K562 (cell line): ENCODE data around the gene KLF1. TPM values are rescaled to one million over a fixed set of nuclear protein-coding genes. Genes with fewer than 3 reads are reported as not detected.

Experiments
- BCLAF1 ChIP-seq, 2 experiments: fragments of 450-650 bp in 1 of 2; IDR thresholded peaks; 2 replicates each; pipeline ENCODE4 v1.6.1; 2011 to 2017; ENCODE audit warnings: low read depth in 2 of 2, antibody characterized with exemption in 1 of 2, borderline replicate concordance in 1 of 2, low read length in 1 of 2, mild to moderate bottlenecking in 1 of 2, mixed read lengths in 1 of 2; ENCODE audit not compliant: control insufficient read depth in 1 of 2
- ETV6 ChIP-seq, 3 experiments: fragments of 150-350 bp in 1 of 3; sonication (generic) in 1 of 3; formaldehyde crosslinking in 1 of 3; IDR thresholded peaks; 2 replicates each; pipeline versions ENCODE4 v1.6.1 to v1.8.0; 2014 to 2022; ENCODE audit warnings: borderline replicate concordance in 2 of 3, low read depth in 2 of 3, antibody characterized with exemption in 1 of 3, low read length in 1 of 3, mild to moderate bottlenecking in 1 of 3, missing genetic modification reagents in 1 of 3
- HNRNPUL1 ChIP-seq: fragments of 200-400 bp; formaldehyde crosslinking; IDR thresholded peaks from 2 replicates; pipeline ENCODE4 v1.6.1; 2017; ENCODE audit warnings: low read length
- JUNB ChIP-seq: fragments of 450-650 bp; formaldehyde crosslinking; conservative IDR thresholded peaks from 2 replicates; pipeline ENCODE4 v1.4.0; 2020; ENCODE audit warnings: mild to moderate bottlenecking
- MCM5 ChIP-seq: fragments of 450-650 bp; IDR thresholded peaks from 2 replicates; pipeline ENCODE4 v1.6.1; 2016; ENCODE audit warnings: low read depth
- PHF8 ChIP-seq: fragments of 200-600 bp; sonication (generic); IDR thresholded peaks from 2 replicates; pipeline ENCODE4 v1.6.1; 2012; ENCODE audit warnings: mixed run types, mild to moderate bottlenecking, inconsistent platforms, low read length, moderate library complexity, borderline replicate concordance
- RB1 ChIP-seq: fragments of 450-650 bp; IDR thresholded peaks from 2 replicates; pipeline ENCODE4 v1.6.1; 2017; ENCODE audit warnings: low read depth, mild to moderate bottlenecking
- TCFL5 ChIP-seq: fragments of 250-450 bp; sonication (Bioruptor Pico); conservative IDR thresholded peaks from 2 replicates; pipeline ENCODE4 v1.6.1; 2021; ENCODE audit warnings: mild to moderate bottlenecking, moderate library complexity, matching md5 sums
- ZNF217 ChIP-seq: sonication (generic); formaldehyde crosslinking; IDR thresholded peaks from 2 replicates; pipeline ENCODE4 v1.8.0; 2022; ENCODE audit warnings: mild to moderate bottlenecking, missing genetic modification reagents
- ZNF589 ChIP-seq: fragments of 200-800 bp; sonication (Bioruptor generic); IDR thresholded peaks from 2 replicates; pipeline ENCODE4 v1.6.1; 2016; ENCODE audit warnings: low read depth, missing genetic modification characterization, missing compliant biosample characterization
- ZNF740 ChIP-seq, 3 experiments: fragments of 200-800 bp in 1 of 3; sonication (Bioruptor generic) in 1 of 3; sonication (generic) in 1 of 3; formaldehyde crosslinking in 1 of 3; IDR thresholded peaks; 2 replicates each; pipeline versions ENCODE4 v1.6.1 to v1.8.0; 2016 to 2022; ENCODE audit warnings: mild to moderate bottlenecking in 2 of 3, missing compliant biosample characterization in 2 of 3, missing genetic modification characterization in 2 of 3, missing genetic modification reagents in 1 of 3
- ZNF778 ChIP-seq: fragments of 450-650 bp; formaldehyde crosslinking; IDR thresholded peaks from 2 replicates; pipeline ENCODE4 v1.4.0; 2020; ENCODE audit warnings: mild to moderate bottlenecking, moderate library complexity
- polyA plus RNA-seq, 8 experiments: library from polyadenylated mRNA; depleted of rRNA in 4 of 8; stranded (reverse) in 5 of 8; unstranded in 3 of 8; fragments of >200 nt; fragmentation: Nextera tagmentation in 2 of 8; fragmentation: Illumina TruSeq in 1 of 8; extraction: Ambion mirVana in 2 of 8; extraction: Trizol in 1 of 8; gene quantifications; 2 replicates each; pipeline versions ENCODE4 v1.2.1 to v1.2.3, GENCODE V29; 2011 to 2014; ENCODE audit warnings: inconsistent platforms in 1 of 8, missing spikeins in 1 of 8
- total RNA-seq, 7 experiments: library from RNA; depleted of rRNA in 6 of 7; stranded (reverse); fragments of >200 nt in 6 of 7; fragmentation: Illumina TruSeq in 2 of 7; extraction: Trizol in 2 of 7; gene quantifications; 2 replicates each; pipeline versions ENCODE4 v1.2.1 to v1.2.3, GENCODE V29; 2011 to 2021; ENCODE audit warnings: low replicate concordance in 1 of 7
- TF ChIP-seq, protein P1 (sequence below): sonication (generic); formaldehyde crosslinking; IDR thresholded peaks from 2 replicates; pipeline ENCODE4 v1.8.0; 2023; ENCODE audit warnings: mild to moderate bottlenecking, missing genetic modification reagents
- TF ChIP-seq, protein P2 (sequence below): fragments of 450-650 bp; IDR thresholded peaks from 2 replicates; pipeline ENCODE4 v1.6.1; 2016; ENCODE audit warnings: borderline replicate concordance

Gene KLF1
- total and polyA plus RNA-seq, 9 of the 15 experiments (the other 6 are each of a cell fraction or from before 2014, with no cell fraction given), result 8.4 to 163 (median 47.3) TPM

DNA sequence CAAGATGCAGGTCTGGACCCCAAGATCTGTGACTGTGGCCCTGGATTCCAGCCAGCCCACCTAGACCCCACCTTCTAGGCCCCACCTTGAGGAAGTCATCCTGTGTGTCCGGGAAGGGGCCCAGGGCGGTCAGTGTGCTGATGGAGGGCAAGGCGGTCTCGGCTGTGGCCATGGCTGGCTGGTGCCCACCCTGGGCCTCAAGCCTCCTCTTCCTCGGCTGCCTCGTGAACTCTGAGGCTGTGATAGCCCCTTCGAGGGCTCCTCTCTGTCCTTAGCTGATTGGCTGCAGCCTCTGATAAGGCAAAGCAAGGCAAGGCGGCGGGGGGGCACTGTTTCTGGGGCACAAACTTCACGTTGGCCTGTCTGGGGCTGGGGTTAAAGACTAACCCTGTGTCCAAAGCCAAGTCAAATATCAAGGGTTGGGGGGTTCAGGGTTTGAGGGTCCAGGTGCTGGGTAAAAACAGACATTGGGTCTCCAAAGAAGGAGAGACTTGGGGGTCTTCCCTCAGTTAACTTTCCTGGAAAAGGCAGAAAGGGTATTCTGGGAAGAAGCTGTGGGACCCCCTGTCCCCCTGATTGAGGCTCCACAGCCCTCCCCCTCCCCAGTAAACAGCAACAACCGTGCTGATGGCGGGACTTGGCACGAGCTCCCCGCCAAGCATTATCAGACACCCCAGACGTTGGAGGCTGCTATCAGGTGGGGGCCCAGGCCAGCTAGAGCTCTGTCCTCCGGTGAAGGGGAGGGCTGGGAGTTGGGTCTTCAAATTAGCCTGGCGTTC lies at the start of gene KLF1 (continued):
- TF ChIP-seq BCLAF1 (IDR thresholded peaks at IDR 0.05; ENCODE audit: borderline replicate concordance in 1 of 2, control insufficient read depth in 1 of 2, low read depth in 2 of 2, low read length in 1 of 2) (no peak), ZNF217 (CRISPR knock-in tag) (no peak), JUNB (CRISPR knock-in tag) (no peak), ZNF740 (CRISPR knock-in tag; IDR thresholded peaks at IDR 0.05) (peak; percentile 29), ZNF740 (tag; IDR thresholded peaks at IDR 0.05) (peak in 1 of 2 experiments; percentile 42; a peak in 2 of 4 replicates), ZNF778 (CRISPR knock-in tag) (no peak), TCFL5 (no peak), ETV6 (IDR thresholded peaks at IDR 0.05; ENCODE audit: borderline replicate concordance in 1 of 2, low read depth in 2 of 2, low read length in 1 of 2) (no peak), ETV6 (CRISPR knock-in tag; IDR thresholded peaks at IDR 0.05; ENCODE audit: borderline replicate concordance) (no peak), ZNF589 (peak; percentile 33; the same call in 1 of the 2 replicates), MCM5 (no peak), HNRNPUL1 (no peak), RB1 (peak; percentile 78), PHF8 (peak; percentile 60; the same call in 1 of the 2 replicates)
- TF ChIP-seq, protein P1, sequence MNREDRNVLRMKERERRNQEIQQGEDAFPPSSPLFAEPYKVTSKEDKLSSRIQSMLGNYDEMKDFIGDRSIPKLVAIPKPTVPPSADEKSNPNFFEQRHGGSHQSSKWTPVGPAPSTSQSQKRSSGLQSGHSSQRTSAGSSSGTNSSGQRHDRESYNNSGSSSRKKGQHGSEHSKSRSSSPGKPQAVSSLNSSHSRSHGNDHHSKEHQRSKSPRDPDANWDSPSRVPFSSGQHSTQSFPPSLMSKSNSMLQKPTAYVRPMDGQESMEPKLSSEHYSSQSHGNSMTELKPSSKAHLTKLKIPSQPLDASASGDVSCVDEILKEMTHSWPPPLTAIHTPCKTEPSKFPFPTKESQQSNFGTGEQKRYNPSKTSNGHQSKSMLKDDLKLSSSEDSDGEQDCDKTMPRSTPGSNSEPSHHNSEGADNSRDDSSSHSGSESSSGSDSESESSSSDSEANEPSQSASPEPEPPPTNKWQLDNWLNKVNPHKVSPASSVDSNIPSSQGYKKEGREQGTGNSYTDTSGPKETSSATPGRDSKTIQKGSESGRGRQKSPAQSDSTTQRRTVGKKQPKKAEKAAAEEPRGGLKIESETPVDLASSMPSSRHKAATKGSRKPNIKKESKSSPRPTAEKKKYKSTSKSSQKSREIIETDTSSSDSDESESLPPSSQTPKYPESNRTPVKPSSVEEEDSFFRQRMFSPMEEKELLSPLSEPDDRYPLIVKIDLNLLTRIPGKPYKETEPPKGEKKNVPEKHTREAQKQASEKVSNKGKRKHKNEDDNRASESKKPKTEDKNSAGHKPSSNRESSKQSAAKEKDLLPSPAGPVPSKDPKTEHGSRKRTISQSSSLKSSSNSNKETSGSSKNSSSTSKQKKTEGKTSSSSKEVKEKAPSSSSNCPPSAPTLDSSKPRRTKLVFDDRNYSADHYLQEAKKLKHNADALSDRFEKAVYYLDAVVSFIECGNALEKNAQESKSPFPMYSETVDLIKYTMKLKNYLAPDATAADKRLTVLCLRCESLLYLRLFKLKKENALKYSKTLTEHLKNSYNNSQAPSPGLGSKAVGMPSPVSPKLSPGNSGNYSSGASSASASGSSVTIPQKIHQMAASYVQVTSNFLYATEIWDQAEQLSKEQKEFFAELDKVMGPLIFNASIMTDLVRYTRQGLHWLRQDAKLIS (CRISPR knock-in tag), result peak; percentile 91
- TF ChIP-seq, protein P2, sequence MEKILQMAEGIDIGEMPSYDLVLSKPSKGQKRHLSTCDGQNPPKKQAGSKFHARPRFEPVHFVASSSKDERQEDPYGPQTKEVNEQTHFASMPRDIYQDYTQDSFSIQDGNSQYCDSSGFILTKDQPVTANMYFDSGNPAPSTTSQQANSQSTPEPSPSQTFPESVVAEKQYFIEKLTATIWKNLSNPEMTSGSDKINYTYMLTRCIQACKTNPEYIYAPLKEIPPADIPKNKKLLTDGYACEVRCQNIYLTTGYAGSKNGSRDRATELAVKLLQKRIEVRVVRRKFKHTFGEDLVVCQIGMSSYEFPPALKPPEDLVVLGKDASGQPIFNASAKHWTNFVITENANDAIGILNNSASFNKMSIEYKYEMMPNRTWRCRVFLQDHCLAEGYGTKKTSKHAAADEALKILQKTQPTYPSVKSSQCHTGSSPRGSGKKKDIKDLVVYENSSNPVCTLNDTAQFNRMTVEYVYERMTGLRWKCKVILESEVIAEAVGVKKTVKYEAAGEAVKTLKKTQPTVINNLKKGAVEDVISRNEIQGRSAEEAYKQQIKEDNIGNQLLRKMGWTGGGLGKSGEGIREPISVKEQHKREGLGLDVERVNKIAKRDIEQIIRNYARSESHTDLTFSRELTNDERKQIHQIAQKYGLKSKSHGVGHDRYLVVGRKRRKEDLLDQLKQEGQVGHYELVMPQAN, result no peak
